Measurements from ENCODE around the gene DTNB. TPM values are rescaled to one million over a fixed set of nuclear protein-coding genes. Genes with fewer than 3 reads are reported as not detected.

DTNB gene
- total and polyA plus RNA-seq, 10 of the 15 experiments (the other 5 are each of a cell fraction or from before 2014, with no cell fraction given): 4.5 to 30.6 (median 11.9) TPM

DNA sequence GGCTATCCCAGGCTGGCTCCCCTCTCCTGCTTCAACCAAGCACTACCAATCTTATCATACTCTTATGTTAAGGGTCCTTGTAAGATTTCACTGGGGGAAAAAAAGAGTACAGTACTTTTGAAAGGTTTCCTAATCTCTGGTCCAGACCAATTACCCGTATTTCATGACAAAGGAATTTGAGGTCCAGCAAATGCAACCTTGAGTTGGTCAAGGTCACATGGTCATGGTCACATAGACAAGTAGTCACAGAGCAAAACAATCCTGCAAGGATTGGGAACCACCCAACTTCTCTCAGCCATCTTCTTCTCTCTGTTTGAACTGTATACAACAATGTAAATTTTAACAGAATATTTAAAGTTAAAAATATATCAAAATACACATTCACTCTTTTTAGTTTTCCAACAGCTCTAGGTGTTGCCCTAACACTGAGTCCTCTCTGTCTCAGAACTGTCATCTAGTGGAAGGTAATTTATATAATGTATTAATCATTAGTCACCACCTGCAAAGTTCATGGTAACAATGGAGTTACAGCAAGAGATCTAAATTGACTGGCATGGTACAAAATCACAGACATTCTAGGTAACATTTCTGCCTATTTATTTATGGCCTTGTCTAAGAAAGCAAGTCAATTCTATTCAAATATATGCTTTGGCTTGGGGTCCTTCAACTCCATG is 21.5 kb downstream of the DTNB start:
- ChIA-PET POLR2A (interaction anchor here (0.6 kb wide), 2 partner anchors 62 to 222 kb away, joined by 3 to 4 read pairs; no protein-coding TSS in a partner anchor), SMC1A (ENCODE audit: uncharacterized antibody, unreplicated experiment) (interaction anchor here (0.8 to 1.9 kb wide), 4 partner anchors 8 to 225 kb away, joined by 3 to 7 read pairs (median 3); no protein-coding TSS in a partner anchor), RAD21 (ENCODE audit: unreplicated experiment) (no interaction called here), CTCF (interaction anchor here (1.8 to 2.4 kb wide), 2 partner anchors 13 to 44 kb away, joined by 9 to 11 read pairs; no protein-coding TSS in a partner anchor)
- Histone ChIP-seq H3K9ac (ENCODE audit: control insufficient read depth, insufficient read depth, low read length) (no peak overlapping the region), H4K20me1 (ENCODE audit: control insufficient read depth, insufficient read depth) (no peaks in the 10 kb centered on the region), H3K36me3 (ENCODE audit: control insufficient read depth in 2 of 2, insufficient read depth in 2 of 2, low read length in 1 of 2) (no peaks in the 10 kb centered on the region; a peak in 1 of 4 replicates), H3K79me2 (ENCODE audit: control insufficient read depth, insufficient read depth, low read length) (no peaks in the 10 kb centered on the region), H3K4me3 (no peak overlapping the region), H3K27me3 (replicated peaks in 1 of 2; ENCODE audit: control insufficient read depth in 2 of 2, insufficient read depth in 2 of 2, low read length in 1 of 2) (no peaks in the 10 kb centered on the region), H3K9me3 (replicated peaks; ENCODE audit: control insufficient read depth, insufficient read depth, low read length) (no peaks in the 10 kb centered on the region), H3K4me2 (ENCODE audit: control insufficient read depth, insufficient read depth) (no peak overlapping the region), H3K4me1 (ENCODE audit: control insufficient read depth, insufficient read depth, low read length) (no peaks in the 10 kb centered on the region), H2AFZ (ENCODE audit: control insufficient read depth, low read depth, low read length) (no peak overlapping the region), H3K27ac (ENCODE audit: control insufficient read depth, insufficient read depth) (no peak overlapping the region)
- no peak for FAIRE-seq
- no TSS peak for BruUV-seq (replicated peaks)
- no peak for ATAC-seq
- intact Hi-C loops (cut with micrococcal nuclease; ENCODE audit: unreplicated experiment) (no loop called here), in situ Hi-C loops (cut with MboI) (no loop called here)
- WGBS (ENCODE audit: insufficient coverage, insufficient replicate concordance, low lambda C conversion rate, missing lambda C conversion rate): 27% methylated on average over 1 of the region's 1 CpG
- no peak for DNase-seq (ENCODE audit: low read depth, low spot score)
- no peak for TF ChIP-seq RELA (IDR thresholded peaks at IDR 0.05; ENCODE audit: borderline replicate concordance, partially characterized antibody)
- TF ChIP-seq JUND (IDR thresholded peaks at IDR 0.05; ENCODE audit: low read depth, low read length): no peak
- TF ChIP-seq MTA2 (IDR thresholded peaks at IDR 0.05; ENCODE audit: low read depth): no peak
- no peak for TF ChIP-seq NBN (IDR thresholded peaks at IDR 0.05)
- TF ChIP-seq CBX3 (IDR thresholded peaks at IDR 0.05; ENCODE audit: borderline replicate concordance, low read depth): no peak
- TF ChIP-seq SREBF1 (IDR thresholded peaks at IDR 0.05; ENCODE audit: low read length): no peak
- TF ChIP-seq RB1 (IDR thresholded peaks at IDR 0.05; ENCODE audit: borderline replicate concordance): no peak
- TF ChIP-seq IKZF2 (IDR thresholded peaks at IDR 0.05): no peak
- TF ChIP-seq FOS (IDR thresholded peaks at IDR 0.05; ENCODE audit: borderline replicate concordance, extremely low read depth, insufficient read length): no peak
- TF ChIP-seq PAX8 (IDR thresholded peaks at IDR 0.05): no peak
- no peak for TF ChIP-seq ATF3 (IDR thresholded peaks at IDR 0.05; ENCODE audit: borderline replicate concordance, extremely low read depth, low read depth, low read length)
- TF ChIP-seq, protein P1, sequence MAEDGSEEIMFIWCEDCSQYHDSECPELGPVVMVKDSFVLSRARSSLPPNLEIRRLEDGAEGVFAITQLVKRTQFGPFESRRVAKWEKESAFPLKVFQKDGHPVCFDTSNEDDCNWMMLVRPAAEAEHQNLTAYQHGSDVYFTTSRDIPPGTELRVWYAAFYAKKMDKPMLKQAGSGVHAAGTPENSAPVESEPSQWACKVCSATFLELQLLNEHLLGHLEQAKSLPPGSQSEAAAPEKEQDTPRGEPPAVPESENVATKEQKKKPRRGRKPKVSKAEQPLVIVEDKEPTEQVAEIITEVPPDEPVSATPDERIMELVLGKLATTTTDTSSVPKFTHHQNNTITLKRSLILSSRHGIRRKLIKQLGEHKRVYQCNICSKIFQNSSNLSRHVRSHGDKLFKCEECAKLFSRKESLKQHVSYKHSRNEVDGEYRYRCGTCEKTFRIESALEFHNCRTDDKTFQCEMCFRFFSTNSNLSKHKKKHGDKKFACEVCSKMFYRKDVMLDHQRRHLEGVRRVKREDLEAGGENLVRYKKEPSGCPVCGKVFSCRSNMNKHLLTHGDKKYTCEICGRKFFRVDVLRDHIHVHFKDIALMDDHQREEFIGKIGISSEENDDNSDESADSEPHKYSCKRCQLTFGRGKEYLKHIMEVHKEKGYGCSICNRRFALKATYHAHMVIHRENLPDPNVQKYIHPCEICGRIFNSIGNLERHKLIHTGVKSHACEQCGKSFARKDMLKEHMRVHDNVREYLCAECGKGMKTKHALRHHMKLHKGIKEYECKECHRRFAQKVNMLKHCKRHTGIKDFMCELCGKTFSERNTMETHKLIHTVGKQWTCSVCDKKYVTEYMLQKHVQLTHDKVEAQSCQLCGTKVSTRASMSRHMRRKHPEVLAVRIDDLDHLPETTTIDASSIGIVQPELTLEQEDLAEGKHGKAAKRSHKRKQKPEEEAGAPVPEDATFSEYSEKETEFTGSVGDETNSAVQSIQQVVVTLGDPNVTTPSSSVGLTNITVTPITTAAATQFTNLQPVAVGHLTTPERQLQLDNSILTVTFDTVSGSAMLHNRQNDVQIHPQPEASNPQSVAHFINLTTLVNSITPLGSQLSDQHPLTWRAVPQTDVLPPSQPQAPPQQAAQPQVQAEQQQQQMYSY (CRISPR knock-in tag; IDR thresholded peaks at IDR 0.05): no peak
- no peak for TF ChIP-seq GATAD2B (conservative IDR thresholded peaks at IDR 0.05; ENCODE audit: low read depth)
- TF ChIP-seq IKZF1 (conservative IDR thresholded peaks at IDR 0.05): no peak
- TF ChIP-seq, protein P2, sequence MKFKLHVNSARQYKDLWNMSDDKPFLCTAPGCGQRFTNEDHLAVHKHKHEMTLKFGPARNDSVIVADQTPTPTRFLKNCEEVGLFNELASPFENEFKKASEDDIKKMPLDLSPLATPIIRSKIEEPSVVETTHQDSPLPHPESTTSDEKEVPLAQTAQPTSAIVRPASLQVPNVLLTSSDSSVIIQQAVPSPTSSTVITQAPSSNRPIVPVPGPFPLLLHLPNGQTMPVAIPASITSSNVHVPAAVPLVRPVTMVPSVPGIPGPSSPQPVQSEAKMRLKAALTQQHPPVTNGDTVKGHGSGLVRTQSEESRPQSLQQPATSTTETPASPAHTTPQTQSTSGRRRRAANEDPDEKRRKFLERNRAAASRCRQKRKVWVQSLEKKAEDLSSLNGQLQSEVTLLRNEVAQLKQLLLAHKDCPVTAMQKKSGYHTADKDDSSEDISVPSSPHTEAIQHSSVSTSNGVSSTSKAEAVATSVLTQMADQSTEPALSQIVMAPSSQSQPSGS (IDR thresholded peaks at IDR 0.05; ENCODE audit: low read length): no peak
- no peak for TF ChIP-seq HDAC6 (IDR thresholded peaks at IDR 0.05; ENCODE audit: unreplicated experiment)
- no peak for TF ChIP-seq ZNF217 (IDR thresholded peaks at IDR 0.05)
- TF ChIP-seq POLR2AphosphoS2 (IDR thresholded peaks at IDR 0.05; ENCODE audit: low read depth, low read length): no peak
- TF ChIP-seq EGR1 (IDR thresholded peaks at IDR 0.05; ENCODE audit: borderline replicate concordance in 1 of 2, low read depth in 2 of 2, low read length in 2 of 2): no peak

Data from GM12878 (cell line).